Tibial artery (tissue), 4 donors: ENCODE results near the gene UCN2.

ENCODE experiments used
- DNase-seq, 2 donors: peaks; one replicate each; pipeline ENCODE4 v3.0.0-alpha.2; 2019
- H3K27ac ChIP-seq, 2 donors: fragments of 200-600 bp; sonication (generic) in 1 of 2; 1 replicate in 1 of 2; 2 replicates in 1 of 2; pipeline ENCODE4 v1.5.1; 2018 to 2019; ENCODE audit warnings: mild to moderate bottlenecking in 1 of 2
- H3K27me3 ChIP-seq, 2 donors: fragments of 200-600 bp; sonication (generic) in 1 of 2; one replicate each; pipeline versions ENCODE4 v1.5.1 to v1.6.0; 2016 to 2019
- H3K36me3 ChIP-seq, 3 donors: fragments of 200-600 bp; sonication (generic) in 2 of 3; one replicate each; pipeline ENCODE4 v1.5.1; 2016 to 2019; ENCODE audit warnings: mild to moderate bottlenecking in 2 of 3
- H3K4me1 ChIP-seq, 4 donors: fragments of 200-600 bp; sonication (generic) in 2 of 4; 1 replicate in 3 of 4; 2 replicates in 1 of 4; pipeline ENCODE4 v1.5.1; 2016 to 2019
- H3K4me3 ChIP-seq, 2 donors: fragments of 200-600 bp; sonication (generic) in 1 of 2; 1 replicate in 1 of 2; 2 replicates in 1 of 2; pipeline ENCODE4 v1.5.1; 2018 to 2019; ENCODE audit warnings: mild to moderate bottlenecking in 2 of 2
- H3K9me3 ChIP-seq, 3 donors: fragments of 200-600 bp; sonication (generic) in 1 of 3; one replicate each; pipeline ENCODE4 v1.5.1; 2016 to 2019
- CTCF ChIP-seq, 2 experiments: fragments of 200-600 bp in 1 of 2; fragments of 450-650 bp in 1 of 2; IDR thresholded peaks; one replicate each; pipeline ENCODE4 v1.5.1; 2017 to 2019; ENCODE audit warnings: antibody characterized with exemption in 2 of 2, mild to moderate bottlenecking in 1 of 2, moderate library complexity in 1 of 2
- intact Hi-C: fragments of 100-400 bp; cut with DNase I; formaldehyde crosslinking; loops from one replicate; pipeline ENCODE4 v1.15.0; 2023; ENCODE audit warnings: low total_unique reads

Gene UCN2

GRCh38 chr3:48563382-48563918 is at the start of gene UCN2:
TSS of gene UCN2 (minus strand) at chr3:48563781. CDS start at chr3:48563124, 657 bp downstream.
- Histone ChIP-seq H3K27ac (no peak within 1 kb of the TSS), H3K9me3 (no peaks in the 10 kb centered on the region), H3K27me3 (no peaks in the 10 kb centered on the region), H3K36me3 (no peaks in the 10 kb centered on the region), H3K4me1 (peaks cover 0 to 36% (median 22%) of the 10 kb centered on the region in 4 donors), H3K4me3 (no peak within 1 kb of the TSS)
- no peak for DNase-seq
- intact Hi-C loops = no loop called here
- no peak for TF ChIP-seq CTCF (IDR thresholded peaks at IDR 0.05)

GRCh38 chr3:48612309-48612708 is 48.7 kb upstream of the UCN2 start:
- intact Hi-C loops = no loop called here
- Histone ChIP-seq H3K36me3 (peaks cover 0 to 4% (median 0%) of the 10 kb centered on the region in 3 donors), H3K9me3 (peaks cover 0 to 10% (median 6%) of the 10 kb centered on the region in 3 donors), H3K27ac (no peak overlapping the region), H3K4me1 (peaks cover 0 to 30% (median 15%) of the 10 kb centered on the region in 4 donors), H3K27me3 (no peaks in the 10 kb centered on the region), H3K4me3 (no peak overlapping the region)
- TF ChIP-seq CTCF (IDR thresholded peaks at IDR 0.05) = no peak
- no peak for DNase-seq

- Histone ChIP-seq H3K9me3 (no peaks in the 10 kb centered on the region), H3K36me3 (peaks cover 16 to 21% (median 17%) of the 10 kb centered on the region in 3 donors), H3K27ac (peak within 1 kb of the TSS; percentile 87 to 88), H3K4me1 (peaks cover 0 to 27% (median 15%) of the 10 kb centered on the region in 4 donors), H3K4me3 (peak within 1 kb of the TSS; percentile 81 to 84), H3K27me3 (no peaks in the 10 kb centered on the region)
- peak; percentile 80 to 96 for TF ChIP-seq CTCF (IDR thresholded peaks at IDR 0.05)
- peak; percentile 89 to 94 for DNase-seq
- intact Hi-C loops = no loop called here
Observed at GRCh38 chr3:48609088-48610005, 45.8 kb upstream of the UCN2 start, which contains the start of gene UQCRC1. TSS of gene UQCRC1 (minus strand) at chr3:48609646. CDS start at chr3:48609620, 26 bp downstream.

GRCh38 chr3:48607519-48607918 is 43.9 kb upstream of the UCN2 start:
- no peak overlapping the region for H3K27ac ChIP-seq
- peaks cover 35 to 40% (median 35%) of the 10 kb centered on the region in 3 donors for H3K36me3 ChIP-seq
- no peaks in the 10 kb centered on the region for H3K9me3 ChIP-seq
- H3K27me3 ChIP-seq = no peaks in the 10 kb centered on the region
- no peak overlapping the region for H3K4me3 ChIP-seq
- no peak for DNase-seq
- H3K4me1 ChIP-seq = peaks cover 0 to 23% (median 15%) of the 10 kb centered on the region in 4 donors
- intact Hi-C loops = no loop called here
- no peak for TF ChIP-seq CTCF (IDR thresholded peaks at IDR 0.05)

- Histone ChIP-seq H3K27me3 (no peaks in the 10 kb centered on the region), H3K27ac (peak overlapping the region; percentile 84 to 90), H3K9me3 (no peaks in the 10 kb centered on the region), H3K36me3 (peaks cover 72 to 76% (median 75%) of the 10 kb centered on the region in 3 donors), H3K4me1 (peaks cover 7 to 47% (median 41%) of the 10 kb centered on the region in 4 donors), H3K4me3 (no peak overlapping the region)
- no peak for TF ChIP-seq CTCF (IDR thresholded peaks at IDR 0.05)
- intact Hi-C loops = no loop called here
- no peak for DNase-seq
Observed at GRCh38 chr3:48601622-48601994, 38.0 kb upstream of the UCN2 start.
